Activated T-cell treated with anti-CD3 and anti-CD28 coated beads, Interleukin-2, amount 50 U/mL, for 72 hours (primary cell): Measurements from ENCODE around the gene LDB1. TPM values are rescaled to one million over a fixed set of nuclear protein-coding genes. Genes with fewer than 3 reads are reported as not detected.
A peak's percentile ranks its signal among the peaks of the same experiment; 100 is the strongest.

ENCODE experiments used
- ATAC-seq, 2 donors: fragments of 150-1000 bp; cut with Tn5 transposase; replicated peaks in 1 of 2; 2 replicates each; pipeline ENCODE4 v1.10.0; 2021; ENCODE audit warnings: moderate library complexity in 2 of 2, mild to moderate bottlenecking in 1 of 2
- DNase-seq, 2 donors: peaks; one replicate each; pipeline ENCODE4 v3.0.0; 2021 to 2022; ENCODE audit warnings: mixed read lengths in 1 of 2
- H3K27ac Mint-ChIP-seq: one replicate; pipeline ENCODE4 v1.8.0; 2022; ENCODE audit warnings: mild to moderate bottlenecking, moderate library complexity, mixed read lengths
- H3K27me3 Mint-ChIP-seq: one replicate; pipeline ENCODE4 v1.8.0; 2022; ENCODE audit warnings: low read depth, mixed read lengths
- H3K36me3 Mint-ChIP-seq, 2 donors: one replicate each; pipeline ENCODE4 v1.8.0; 2022; ENCODE audit warnings: mixed read lengths in 2 of 2, mild to moderate bottlenecking in 1 of 2; ENCODE audit not compliant: insufficient read depth in 2 of 2
- H3K4me1 Mint-ChIP-seq: one replicate; pipeline ENCODE4 v1.8.0; 2022; ENCODE audit warnings: low read depth, mixed read lengths
- H3K4me3 Mint-ChIP-seq, 2 donors: one replicate each; pipeline ENCODE4 v1.8.0; 2022; ENCODE audit warnings: mild to moderate bottlenecking in 2 of 2, mixed read lengths in 2 of 2, moderate library complexity in 2 of 2
- H3K9me3 Mint-ChIP-seq, 2 donors: one replicate each; pipeline ENCODE4 v1.8.0; 2022; ENCODE audit warnings: mixed read lengths in 2 of 2
- total RNA-seq, 2 donors: library from RNA; stranded (reverse); gene quantifications; one replicate each; pipeline ENCODE4 v1.2.3, GENCODE V29; 2022

The LDB1 gene
- total RNA-seq, 2 donors from 2014 or later: 65.1 to 71.2 TPM

DNA sequence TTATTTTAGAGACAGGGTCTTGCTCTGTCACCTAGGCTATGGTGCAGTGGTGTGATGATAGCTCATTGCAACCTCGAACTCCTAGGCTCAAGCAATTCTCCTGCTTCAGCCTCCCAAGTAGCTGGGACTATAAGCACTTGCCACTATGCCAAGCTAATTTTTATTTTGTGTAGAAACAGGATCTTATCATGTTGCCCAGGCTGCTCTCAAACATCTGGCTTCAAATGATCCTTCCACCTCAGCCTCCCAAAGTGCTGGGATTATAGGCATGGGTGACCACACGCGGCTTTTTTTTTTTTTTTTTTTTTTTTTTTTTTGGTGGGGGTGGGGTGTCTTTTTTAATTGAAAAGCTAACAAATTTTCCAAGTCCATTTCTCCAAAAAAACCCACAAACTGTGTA lies 36.6 kb downstream of the LDB1 start:
- Mint-ChIP-seq H3K27ac (no peak overlapping the region), H3K4me1 (no peaks in the 10 kb centered on the region), H3K27me3 (no peaks in the 10 kb centered on the region), H3K9me3 (no peaks in the 10 kb centered on the region), H3K4me3 (no peak overlapping the region), H3K36me3 (no peaks in the 10 kb centered on the region)
- DNase-seq (no peak), ATAC-seq (no peak)

DNA sequence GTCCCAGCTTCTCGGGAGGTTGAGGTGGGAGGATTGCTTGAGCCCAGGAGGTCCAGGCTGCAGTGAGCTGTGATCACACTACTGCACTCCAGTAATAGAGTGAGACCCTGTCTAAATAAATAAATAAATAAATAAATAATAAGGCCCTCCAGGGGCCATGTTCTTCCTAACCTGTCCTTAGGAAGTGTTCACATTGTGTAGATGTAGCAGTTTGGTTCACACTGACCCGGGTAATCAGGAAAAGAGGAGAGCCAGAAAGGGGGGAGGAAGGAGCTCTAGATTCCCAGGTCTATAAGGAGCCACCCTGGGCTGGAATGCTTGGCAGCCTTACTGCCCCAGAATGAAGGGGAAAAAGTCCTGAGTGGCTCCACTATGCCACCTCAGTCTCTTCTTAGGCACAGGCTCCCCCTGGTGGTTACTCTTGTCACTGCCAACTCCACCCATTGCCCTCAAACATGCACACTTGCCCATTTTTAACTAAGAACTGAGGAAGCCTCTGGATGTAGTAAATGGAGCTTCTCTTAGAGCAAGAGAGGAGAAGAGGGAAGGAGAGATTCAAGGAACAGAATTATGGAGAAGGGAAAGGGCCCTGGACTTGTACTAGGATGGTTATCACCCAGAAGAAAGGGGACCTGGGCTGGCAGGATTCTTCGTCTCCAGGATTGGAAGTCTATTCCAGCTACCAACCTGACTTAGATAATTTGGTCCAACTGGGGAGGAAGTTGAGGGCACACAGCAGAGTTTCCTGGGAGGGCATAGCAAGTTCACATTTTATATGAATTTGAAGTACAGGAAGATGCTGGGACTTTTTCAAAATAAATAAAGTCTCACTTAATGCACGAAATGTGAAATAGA lies 47.3 kb downstream of the LDB1 start:
- ATAC-seq (peak; percentile 85 to 88), DNase-seq (peak; percentile 82)
- H3K4me3 Mint-ChIP-seq: no peak overlapping the region
- no peak overlapping the region for H3K27ac Mint-ChIP-seq
- H3K27me3 Mint-ChIP-seq: no peaks in the 10 kb centered on the region
- peaks cover 3% of the 10 kb centered on the region for H3K4me1 Mint-ChIP-seq
- no peaks in the 10 kb centered on the region for H3K36me3 Mint-ChIP-seq
- H3K9me3 Mint-ChIP-seq: no peaks in the 10 kb centered on the region

DNA sequence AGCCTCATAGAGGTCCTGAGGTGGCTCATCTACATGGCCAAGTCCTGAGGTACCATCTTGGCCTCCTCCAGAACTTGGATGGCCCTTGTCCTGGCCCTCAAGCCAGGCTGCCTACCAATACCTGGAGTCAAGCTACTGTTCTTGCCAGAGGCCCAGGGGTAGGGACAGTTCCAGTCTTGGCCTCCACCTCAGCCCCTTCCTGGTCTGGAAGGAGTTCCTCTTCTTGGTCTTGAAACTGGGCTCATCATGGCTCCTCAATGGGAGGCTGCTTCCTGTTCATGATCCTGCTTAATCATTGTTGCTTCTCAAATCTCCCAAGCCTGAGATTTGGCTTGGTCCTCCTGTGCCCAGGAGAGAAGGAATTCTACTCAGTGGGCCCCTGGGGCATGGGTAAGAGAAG lies 51.1 kb downstream of the LDB1 start:
- Mint-ChIP-seq H3K27ac (no peak overlapping the region), H3K36me3 (no peaks in the 10 kb centered on the region), H3K4me3 (no peak overlapping the region), H3K27me3 (no peaks in the 10 kb centered on the region), H3K4me1 (peaks cover 29% of the 10 kb centered on the region), H3K9me3 (no peaks in the 10 kb centered on the region)
- no peak for ATAC-seq
- DNase-seq: no peak

DNA sequence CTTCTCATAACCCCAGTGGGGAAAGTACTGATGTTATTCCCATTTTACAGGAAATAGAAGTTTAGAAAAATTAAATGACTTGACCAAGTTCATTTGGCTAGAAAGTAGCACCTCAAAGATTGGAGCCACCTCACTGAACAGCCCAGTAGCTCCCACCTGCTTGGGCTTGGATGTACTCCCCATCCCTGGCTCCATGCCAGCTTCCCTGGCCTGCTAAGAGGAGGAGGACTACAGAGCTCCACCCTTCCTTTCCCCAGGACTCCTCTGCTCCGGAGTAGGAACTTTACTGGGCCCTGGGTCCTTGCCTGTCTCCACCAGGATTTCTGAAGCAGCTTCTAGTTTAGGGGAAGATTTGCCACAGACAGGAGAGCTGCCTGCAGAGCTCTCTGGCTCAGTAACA lies 52.0 kb downstream of the LDB1 start:
- Mint-ChIP-seq H3K4me3 (no peak overlapping the region), H3K27me3 (no peaks in the 10 kb centered on the region), H3K9me3 (no peaks in the 10 kb centered on the region), H3K4me1 (peaks cover 32% of the 10 kb centered on the region), H3K36me3 (no peaks in the 10 kb centered on the region), H3K27ac (peak overlapping the region; percentile 30)
- ATAC-seq (no peak), DNase-seq (no peak)

DNA sequence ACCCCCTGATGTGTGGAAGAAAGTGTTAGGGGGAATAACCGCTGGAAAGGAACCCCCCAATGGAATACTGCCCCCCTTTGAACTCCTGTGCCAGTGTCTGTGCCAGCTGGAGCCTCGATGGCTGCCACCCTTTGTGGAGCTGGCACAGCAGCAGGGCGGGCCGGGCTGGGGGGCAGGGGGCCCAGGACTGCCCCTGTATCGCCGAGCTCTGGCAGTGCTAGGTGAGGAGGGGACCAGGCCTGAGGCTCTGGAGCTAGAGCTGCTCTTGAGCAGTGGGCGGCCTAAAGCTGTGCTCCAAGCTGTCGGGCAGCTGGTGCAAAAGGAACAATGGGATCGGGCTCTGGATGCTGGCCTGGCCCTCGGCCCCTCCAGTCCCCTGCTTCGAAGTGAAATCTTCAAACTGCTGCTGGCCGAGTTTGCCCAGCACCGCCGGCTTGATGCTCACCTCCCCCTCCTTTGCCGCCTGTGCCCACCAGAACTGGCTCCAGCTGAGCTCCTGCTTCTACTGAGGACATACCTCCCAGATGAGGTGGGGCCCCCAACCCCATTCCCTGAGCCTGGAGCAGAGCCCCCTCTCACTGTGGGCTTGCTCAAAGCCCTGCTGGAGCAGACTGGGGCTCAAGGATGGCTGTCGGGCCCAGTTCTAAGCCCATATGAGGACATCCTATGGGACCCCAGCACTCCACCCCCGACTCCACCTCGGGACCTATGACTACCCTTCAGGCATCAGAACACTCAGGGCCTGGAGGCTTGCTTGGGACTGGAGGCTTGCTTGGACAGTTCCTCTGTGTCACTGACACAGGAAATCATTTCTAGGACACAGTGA lies 52.9 kb downstream of the LDB1 start:
- no peak for ATAC-seq
- Mint-ChIP-seq H3K27ac (no peak overlapping the region), H3K27me3 (no peaks in the 10 kb centered on the region), H3K9me3 (no peaks in the 10 kb centered on the region), H3K4me3 (peak overlapping the region; percentile 67 to 94), H3K4me1 (peaks cover 32% of the 10 kb centered on the region), H3K36me3 (no peaks in the 10 kb centered on the region)
- DNase-seq: no peak

DNA sequence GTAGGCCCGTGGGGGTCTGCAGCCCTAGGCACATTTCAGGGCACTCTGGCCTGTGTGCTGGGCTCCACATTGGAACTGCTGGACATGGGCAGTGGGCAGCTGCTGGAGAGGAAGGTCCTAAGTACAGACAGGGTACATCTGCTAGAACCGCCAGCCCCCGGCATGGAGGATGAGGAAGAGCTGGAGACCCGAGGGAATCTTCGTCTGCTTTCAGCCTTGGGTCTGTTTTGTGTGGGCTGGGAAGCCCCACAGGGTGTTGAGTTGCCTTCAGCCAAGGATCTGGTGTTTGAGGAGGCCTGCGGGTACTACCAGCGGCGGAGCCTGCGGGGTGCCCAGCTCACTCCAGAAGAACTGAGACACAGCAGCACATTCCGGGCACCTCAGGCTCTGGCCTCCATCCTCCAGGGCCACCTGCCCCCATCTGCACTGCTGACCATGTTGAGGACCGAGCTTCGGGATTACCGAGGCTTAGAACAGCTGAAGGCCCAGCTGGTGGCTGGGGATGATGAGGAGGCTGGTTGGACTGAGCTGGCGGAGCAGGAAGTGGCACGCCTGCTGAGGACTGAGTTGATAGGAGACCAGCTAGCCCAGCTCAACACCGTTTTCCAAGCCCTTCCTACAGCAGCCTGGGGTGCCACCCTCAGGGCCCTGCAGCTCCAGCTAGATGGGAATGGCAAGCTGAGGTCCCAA lies 53.6 kb downstream of the LDB1 start:
- peak overlapping the region; percentile 92 to 94 for H3K4me3 Mint-ChIP-seq
- ATAC-seq: no peak
- no peaks in the 10 kb centered on the region for H3K9me3 Mint-ChIP-seq
- H3K27me3 Mint-ChIP-seq: no peaks in the 10 kb centered on the region
- peaks cover 32% of the 10 kb centered on the region for H3K4me1 Mint-ChIP-seq
- H3K27ac Mint-ChIP-seq: no peak overlapping the region
- H3K36me3 Mint-ChIP-seq: no peaks in the 10 kb centered on the region
- no peak for DNase-seq

DNA sequence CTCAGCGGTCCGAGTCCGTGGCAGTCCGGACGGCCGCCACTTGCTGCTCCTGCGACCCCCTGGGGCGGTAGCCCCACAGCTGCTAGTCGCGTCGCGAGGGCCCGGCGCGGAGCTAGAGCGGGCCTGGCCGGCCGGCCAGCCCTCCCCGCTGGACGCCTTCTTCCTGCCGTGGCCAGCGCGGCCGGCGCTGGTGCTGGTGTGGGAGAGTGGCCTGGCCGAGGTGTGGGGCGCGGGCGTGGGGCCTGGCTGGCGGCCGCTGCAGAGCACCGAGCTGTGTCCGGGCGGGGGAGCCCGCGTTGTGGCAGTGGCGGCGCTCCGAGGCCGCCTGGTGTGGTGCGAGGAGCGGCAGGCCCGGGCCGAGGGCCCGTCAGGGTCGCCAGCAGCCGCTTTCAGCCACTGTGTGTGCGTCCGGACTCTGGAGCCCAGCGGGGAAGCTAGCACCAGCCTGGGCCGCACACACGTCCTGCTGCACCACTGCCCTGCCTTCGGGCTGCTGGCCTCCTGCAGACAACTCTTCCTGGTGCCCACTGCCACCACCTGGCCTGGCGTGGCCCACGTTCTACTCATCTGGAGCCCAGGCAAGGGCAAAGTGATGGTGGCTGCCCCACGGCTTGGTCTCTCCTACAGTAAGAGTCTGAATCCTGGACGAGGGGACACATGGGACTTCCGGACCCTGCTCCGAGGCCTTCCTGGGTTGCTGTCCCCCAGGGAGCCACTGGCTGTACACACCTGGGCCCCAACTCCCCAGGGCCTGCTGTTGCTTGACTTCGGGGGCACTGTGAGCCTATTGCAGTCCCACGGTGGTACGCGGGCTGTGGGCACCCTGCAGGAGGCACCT lies 54.4 kb downstream of the LDB1 start:
- no peaks in the 10 kb centered on the region for H3K9me3 Mint-ChIP-seq
- no peaks in the 10 kb centered on the region for H3K36me3 Mint-ChIP-seq
- H3K4me3 Mint-ChIP-seq: peak overlapping the region; percentile 92 to 94
- ATAC-seq (peak; percentile 15 to 22), DNase-seq (peak; percentile 24 to 42)
- no peaks in the 10 kb centered on the region for H3K27me3 Mint-ChIP-seq
- no peak overlapping the region for H3K27ac Mint-ChIP-seq
- peaks cover 32% of the 10 kb centered on the region for H3K4me1 Mint-ChIP-seq

DNA sequence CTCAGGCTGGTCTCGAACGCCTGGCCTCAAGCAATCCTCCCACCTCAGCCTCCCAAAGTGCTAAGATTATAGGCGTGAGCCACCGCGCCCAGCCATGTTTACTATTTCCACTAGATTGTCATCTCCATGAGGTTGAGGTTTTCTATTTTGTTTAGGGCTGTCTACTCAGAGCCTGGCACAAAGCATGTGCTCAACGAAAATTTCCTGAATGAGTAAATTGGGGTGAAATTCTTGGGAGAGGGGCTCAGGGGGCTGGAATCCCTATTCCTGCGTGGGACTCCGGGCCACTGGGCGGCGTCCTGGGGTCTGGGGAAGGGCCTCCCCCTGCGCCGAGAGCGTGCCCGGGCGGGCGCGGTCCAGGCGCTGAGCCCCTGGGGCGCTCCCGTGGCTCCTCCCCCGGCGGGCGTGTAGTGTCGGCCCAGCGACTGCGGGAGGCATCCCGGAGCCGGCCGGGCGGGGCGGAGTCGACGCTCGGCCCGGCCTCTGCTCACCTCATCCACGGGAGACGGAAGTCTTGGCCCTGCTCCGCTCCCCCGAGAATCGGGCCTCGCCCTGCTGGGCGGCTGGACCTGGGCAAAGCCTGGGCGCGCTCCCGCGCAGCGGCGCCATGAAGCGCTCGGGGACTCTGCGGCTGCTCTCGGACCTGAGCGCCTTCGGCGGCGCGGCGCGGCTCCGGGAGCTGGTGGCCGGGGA lies 55.2 kb downstream of the LDB1 start, which contains the start of gene HPS6:
Gene HPS6, plus strand, starts transcription at position 482 of the 693 bp plus-strand sequence. Its CDS starts 126 bp downstream, at position 608.
- ATAC-seq (peak; percentile 98 to 99), DNase-seq (peak; percentile 95)
- no peaks in the 10 kb centered on the region for H3K36me3 Mint-ChIP-seq
- H3K27ac Mint-ChIP-seq: peak within 1 kb of the TSS; percentile 97
- peak within 1 kb of the TSS; percentile 92 to 94 for H3K4me3 Mint-ChIP-seq
- no peaks in the 10 kb centered on the region for H3K9me3 Mint-ChIP-seq
- no peaks in the 10 kb centered on the region for H3K27me3 Mint-ChIP-seq
- peaks cover 32% of the 10 kb centered on the region for H3K4me1 Mint-ChIP-seq

DNA sequence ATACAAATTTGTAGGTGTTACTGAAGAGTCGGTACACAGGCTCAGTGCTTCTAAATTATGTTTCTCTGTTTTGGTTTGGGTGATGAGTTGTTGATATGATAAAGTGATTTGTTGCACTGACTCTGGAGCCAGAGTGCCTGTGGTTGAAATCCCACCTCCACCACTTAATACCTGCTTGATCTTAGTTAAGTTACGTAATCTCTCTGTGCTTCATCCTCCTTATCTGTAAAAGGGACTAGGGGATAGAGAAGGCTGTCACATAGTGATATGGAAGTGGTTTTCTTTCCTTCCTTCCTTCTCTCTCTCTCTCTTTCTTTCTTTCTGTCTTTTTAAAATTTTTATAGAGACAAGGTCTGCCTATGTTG lies 55.7 kb downstream of the LDB1 start:
- H3K9me3 Mint-ChIP-seq: no peaks in the 10 kb centered on the region
- H3K4me3 Mint-ChIP-seq: peak overlapping the region; percentile 92 to 94
- no peaks in the 10 kb centered on the region for H3K36me3 Mint-ChIP-seq
- H3K4me1 Mint-ChIP-seq: peaks cover 32% of the 10 kb centered on the region
- no peaks in the 10 kb centered on the region for H3K27me3 Mint-ChIP-seq
- H3K27ac Mint-ChIP-seq: peak overlapping the region; percentile 97
- DNase-seq (no peak), ATAC-seq (no peak)

DNA sequence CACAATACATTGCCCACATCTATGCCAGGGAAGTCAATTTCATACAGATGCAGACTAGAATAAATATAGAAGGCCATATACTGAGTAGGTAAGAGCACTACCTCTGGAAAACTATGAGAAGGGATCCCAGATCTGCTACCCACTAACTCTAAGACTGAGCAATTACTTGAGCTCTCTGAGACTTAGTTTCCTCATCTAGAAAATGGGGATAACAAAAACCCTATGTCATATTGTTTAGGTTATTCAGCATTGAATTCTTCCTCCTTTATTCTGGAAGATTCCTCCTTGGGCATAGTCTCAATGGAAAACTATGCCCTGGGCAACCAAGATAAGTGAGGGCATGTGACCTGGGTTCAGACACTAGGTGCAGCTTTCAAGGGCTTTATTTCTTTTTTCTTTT lies 60.2 kb downstream of the LDB1 start:
- no peaks in the 10 kb centered on the region for H3K9me3 Mint-ChIP-seq
- peaks cover 20% of the 10 kb centered on the region for H3K4me1 Mint-ChIP-seq
- DNase-seq (no peak), ATAC-seq (no peak)
- no peaks in the 10 kb centered on the region for H3K27me3 Mint-ChIP-seq
- H3K27ac Mint-ChIP-seq: no peak overlapping the region
- no peak overlapping the region for H3K4me3 Mint-ChIP-seq
- H3K36me3 Mint-ChIP-seq: no peaks in the 10 kb centered on the region
